ENCODE measurements around the gene SFI1.
"Not testable (repeated sequence)": the region's sequence is repeated elsewhere in the genome, so short reads cannot be mapped to it uniquely, and the experiment has no call there.

Gene SFI1

DNA sequence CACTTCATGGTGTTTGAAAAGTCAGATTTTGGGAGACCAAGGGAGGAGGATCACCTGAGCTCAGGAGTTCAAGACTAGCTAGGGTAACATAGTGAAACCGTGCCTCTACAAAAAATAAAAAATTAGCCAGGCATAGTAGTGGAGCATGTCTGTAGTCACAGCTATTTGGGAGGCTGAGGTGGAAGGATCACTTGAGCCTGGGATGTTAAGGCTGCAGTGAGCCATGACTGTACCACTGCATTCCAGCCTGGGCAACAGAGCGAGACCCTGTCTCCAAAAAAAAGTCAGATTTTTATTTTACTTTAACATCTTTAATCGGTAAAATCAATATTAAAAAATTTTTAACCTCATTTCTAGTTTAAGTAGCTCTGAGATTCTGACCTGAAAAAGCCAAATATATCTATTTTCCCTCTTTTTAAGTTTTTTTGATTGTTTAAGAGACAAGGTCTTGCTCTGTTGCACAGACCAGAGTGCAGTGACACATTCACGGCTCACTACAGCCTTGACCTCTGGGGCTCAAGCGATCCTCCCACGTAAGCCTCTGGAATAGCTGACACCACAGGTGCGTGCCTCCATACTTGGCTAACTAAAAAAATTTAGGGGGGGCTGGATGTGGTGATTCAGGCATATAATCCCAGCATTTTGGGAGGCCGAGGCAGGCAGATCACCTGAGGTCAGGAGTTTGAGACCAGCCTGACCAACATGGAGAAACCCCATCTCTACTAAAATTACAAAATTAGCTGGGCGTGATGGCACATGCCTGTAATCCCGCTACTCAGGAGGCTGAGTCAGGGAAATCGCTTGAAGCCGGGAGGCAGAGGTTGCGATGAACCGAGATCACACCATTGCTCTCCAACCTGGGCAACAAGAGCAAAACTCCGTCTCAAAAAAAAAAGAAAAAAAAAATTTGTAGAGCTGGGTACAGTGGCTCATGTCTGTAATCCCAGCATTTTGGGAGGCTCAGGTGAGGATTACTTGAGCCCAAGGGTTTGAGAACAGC, 48.4 kb downstream of the SFI1 start:
- no peak for DNase-seq

DNA sequence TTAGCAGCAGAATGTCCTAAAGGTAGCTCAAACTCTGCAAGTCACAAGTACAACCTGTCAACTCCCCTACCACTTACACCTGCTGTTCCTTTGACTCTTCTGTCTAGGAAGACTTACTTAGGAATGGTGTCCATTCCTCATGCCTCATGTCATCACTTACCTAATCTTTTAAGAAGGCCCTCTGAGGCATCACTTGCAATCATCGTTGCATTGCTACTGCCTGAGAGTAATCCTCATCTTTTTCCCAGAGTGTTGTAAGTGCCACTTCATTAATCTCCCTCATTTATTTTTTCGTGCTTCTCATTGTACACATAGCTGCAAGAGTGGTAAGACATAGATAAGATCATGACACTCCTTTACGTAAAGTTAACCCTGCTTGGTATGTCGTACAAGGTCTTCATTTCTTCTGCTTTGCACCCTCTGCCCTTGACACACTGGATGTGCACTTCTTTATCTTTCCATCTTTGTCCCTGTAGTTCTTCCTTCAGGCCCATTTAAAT, 54.6 kb downstream of the SFI1 start:
- no peak for DNase-seq

DNA sequence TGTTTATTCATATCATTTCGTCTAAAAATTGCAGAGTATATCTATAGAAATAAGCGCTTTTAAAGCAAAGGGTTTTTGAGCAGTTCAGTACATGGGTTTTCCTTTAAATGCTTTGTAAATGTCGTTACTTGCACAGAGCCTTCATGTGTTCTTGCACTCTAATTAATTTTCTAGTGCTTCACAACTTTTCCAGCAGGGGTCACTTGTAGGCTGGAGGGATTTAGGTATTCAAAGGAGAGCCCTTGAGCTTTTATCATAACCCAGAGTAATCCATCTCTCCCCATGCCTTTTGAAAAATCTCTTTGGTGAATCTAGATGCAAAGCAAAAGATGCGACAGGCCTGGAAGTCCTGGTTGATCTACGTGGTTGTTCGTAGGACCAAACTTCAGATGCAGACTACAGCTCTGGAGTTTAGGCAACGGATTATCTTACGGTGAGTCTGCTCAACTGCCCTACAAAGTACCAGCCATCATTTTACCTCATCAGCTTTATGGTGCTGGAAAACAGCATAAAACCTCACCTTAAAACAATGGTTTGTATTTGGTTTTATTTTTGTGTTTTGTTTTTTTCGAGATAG, 60.4 kb downstream of the SFI1 start:
- peak in 1 of 2 experiments; percentile 54 for DNase-seq

DNA sequence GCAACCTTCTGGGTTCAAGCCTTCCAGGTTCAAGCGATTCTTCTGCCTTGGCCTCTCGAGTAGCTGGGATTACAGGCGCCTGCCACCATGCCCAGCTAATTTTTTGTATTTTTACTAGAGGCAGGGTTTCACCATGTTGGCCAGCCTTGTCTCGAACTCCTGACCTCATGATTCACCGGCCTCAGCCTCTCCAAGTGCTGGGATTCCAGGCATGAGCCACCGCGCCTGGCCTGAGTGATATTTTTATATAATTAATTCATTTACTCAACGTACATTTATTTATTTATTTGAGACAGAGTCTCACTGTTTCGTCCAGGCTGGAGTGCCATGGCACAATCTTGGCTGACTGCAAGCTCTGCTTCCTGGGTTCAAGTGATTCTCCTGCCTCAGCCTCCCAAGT, 62.2 kb downstream of the SFI1 start:
- not testable (repeated sequence) for DNase-seq

DNA sequence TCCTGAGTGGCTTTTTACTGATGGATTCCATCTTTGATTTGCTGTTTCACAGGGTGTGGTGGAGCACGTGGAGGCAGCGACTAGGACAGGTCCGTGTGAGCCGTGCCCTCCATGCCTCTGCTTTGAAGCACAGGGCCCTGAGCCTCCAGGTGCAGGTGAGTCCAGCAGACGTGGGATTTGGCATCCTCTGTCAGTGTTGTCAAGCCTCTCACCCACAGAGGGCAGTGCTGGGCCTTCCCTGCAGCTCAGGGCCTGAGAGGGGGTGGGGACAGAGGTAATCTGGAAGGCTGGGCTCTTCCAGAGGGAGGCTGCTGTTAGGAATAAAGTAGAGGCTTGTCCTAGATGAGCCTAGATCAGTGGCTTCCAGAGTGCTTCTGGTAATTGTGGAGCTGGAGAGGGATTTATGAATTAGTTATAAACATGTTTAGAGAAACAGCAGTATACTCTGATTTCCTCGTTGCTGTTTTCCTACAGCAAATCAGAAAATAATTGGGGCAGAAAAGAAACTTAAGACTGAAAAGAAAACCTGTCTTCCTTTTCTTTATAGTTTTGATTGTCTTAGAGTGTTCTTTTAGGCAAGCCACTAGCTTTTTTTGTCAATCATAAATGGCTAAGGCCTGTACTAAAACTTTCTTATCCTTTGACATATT, 65.0 kb downstream of the SFI1 start:
- peak; percentile 42 to 73 for DNase-seq

DNA sequence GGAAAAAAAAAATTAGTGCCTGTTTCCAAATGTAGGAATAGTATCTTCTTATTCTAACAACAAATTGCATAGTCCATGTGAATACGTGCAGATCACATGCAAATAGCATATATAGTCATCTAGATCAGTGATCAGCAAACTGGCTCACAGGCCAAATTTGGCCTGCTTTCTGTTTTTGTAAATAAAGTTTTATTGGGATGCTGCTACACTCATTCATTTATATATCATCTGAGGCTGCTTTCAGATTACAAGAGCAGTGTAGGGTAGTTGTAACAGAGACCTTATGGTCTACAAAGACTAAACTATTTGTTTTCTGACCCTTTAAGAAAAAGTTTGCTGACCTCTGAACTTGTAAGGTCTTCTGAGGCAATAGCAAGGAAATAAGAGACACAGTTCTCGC, 65.6 kb downstream of the SFI1 start:
- DNase-seq = no peak

DNA sequence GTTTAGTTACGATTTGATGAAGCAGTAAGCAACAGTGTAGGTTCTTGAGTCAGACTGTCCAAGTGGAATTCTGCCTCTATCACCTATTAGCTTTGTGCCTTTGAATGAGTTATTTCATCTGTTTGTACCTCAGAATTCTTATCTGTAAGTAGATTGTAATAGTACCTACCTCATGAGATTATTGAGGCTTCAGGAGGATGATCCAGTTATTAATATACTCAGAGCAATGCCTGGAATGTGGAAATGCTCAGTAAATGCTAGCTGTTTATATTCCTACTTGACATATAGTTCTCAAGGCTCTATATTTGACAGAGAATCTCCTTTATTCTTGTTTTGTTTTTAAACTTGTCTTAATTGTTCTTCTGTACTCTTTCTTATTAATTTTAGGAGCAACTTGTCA, 70.1 kb downstream of the SFI1 start:
- DNase-seq = no peak

DNA sequence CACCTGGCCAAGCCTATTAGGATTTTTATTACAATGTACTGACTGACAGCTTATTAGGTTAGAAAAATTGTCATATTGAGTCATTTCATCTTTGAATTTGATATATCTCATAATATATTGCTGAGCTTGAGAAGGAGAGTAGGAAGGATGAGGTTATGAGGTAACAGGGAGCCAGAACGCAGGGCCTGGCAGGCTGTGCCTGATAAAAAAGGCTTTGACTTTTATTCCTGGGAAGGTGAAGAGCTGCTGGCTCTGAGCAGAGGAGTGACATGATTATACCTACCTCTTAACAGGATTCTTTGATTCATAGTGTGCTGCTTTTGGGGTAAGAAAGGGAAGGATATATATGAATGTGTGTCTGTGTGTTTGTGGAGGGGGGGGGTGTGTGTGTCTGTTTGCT, 70.9 kb downstream of the SFI1 start:
- no peak for DNase-seq

DNA sequence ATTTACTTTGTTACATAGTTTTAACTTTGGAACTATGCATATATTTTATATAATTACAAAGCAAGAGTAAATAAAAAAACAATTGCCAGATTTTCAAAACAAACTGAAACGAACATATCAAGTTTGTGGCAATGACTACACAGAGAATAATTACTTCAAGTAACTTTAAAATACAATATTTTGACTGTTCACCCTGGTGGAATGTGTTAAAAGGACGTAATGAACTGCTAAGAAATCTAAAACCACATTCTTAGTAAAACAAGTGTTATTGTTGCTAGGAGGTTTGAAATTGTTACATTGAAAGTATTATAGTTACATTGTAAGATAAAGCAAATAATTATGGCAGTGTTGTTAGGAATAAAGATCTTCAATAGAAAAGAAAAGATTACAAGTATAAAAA, 71.4 kb downstream of the SFI1 start:
- no peak for DNase-seq

DNA sequence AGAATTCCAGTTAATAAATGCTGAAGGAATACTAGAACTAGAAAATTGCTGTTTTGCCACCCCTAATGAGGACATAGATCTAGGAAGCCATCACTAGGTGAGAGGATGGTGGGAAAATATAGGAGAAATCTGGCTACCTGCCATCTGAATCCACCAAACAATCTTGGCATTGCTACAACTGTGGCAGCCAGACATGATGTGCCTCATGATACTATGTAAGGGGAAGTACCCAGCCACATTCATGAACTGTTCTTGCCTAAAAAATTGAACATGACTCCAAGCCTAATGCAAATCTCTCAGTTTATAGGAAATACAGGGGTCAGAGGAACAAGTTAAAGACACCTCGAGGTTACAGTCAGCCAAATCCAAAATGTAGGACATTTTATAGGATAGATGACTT, 72.8 kb downstream of the SFI1 start:
- peak in 1 of 2 experiments; percentile 53 for DNase-seq

DNA sequence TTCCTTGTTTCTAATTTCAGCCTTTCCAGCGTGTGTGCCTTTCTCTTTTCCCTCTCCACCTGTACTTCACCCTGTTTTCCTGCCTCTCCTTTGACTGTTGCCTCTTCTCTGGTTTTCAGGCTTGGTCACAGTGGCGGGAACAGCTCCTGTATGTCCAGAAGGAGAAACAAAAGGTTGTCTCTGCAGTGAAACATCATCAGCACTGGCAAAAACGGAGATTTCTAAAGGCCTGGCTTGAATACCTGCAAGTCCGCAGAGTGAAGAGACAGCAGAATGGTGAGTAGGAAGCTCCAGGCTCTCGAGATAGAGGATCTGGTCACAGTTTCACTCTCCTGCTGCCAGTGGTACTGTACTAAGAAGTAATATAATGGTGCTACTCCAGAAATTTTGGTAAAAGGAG, 76.6 kb downstream of the SFI1 start:
- no peak for DNase-seq

DNA sequence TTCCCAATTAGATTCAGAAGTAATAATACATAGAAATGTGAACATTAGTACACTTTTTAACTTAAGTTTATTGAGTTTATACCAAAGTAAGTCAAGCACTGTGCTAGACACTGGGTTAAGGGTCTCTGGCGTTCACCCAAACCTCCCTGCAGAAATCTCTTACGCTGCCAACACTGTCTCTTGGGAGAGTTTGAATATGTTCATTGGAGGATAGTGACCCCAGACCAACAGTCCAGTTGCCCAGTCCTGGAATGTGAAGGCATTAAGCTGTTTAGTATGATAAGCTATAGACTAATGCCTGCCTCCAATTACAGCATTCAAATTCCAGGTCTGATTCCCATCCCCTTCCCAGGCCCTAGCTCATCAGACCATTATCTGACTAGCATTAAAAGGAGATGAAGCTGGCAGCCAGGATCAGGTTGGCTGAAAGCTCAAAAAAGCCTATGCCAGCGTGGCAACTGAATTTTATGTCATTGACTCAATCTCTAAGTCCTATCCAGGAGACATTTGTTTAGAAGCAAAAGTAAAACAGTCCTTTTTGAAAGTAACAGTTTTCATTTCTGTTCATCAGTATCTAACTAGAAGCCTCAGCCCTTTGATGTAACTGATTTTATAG, 77.8 kb downstream of the SFI1 start:
- peak in 1 of 2 experiments; percentile 43 for DNase-seq

DNA sequence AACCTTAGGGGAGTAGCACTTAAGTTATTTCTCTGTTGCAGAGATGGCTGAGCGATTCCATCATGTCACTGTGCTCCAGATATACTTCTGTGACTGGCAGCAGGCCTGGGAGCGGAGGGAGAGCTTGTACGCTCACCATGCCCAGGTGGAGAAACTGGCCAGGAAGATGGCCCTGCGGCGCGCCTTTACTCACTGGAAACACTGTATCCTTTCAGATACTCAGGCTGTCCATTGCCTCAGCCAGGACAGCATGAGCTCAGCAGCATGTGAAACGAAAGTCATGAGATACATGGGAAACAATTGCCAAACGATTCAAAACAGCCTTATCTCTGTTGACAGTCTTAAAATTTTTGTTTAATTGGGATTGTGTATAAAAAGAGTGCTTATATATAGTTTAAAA, 78.9 kb downstream of the SFI1 start:
- DNase-seq = no peak

DNA sequence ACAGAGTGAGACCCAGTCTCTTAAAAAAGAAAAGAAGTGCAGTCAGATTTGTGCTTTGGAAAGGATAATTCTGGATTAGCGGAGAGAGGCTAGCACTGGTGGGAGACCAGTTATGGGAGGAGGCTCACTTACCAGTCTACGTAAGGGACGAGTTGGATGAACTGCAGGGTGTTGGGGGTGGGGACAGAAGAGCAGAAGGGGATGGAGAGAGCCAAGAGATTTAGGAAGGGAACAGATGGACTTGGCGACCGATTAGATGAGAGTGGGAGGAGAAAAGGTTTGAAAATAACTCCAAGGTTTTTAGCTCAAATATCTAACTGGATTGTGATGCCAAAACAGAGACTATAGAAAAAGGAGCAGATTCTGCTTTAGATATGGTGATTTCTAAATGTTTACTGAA, 81.4 kb downstream of the SFI1 start:
- peak; percentile 22 to 64 for DNase-seq

DNA sequence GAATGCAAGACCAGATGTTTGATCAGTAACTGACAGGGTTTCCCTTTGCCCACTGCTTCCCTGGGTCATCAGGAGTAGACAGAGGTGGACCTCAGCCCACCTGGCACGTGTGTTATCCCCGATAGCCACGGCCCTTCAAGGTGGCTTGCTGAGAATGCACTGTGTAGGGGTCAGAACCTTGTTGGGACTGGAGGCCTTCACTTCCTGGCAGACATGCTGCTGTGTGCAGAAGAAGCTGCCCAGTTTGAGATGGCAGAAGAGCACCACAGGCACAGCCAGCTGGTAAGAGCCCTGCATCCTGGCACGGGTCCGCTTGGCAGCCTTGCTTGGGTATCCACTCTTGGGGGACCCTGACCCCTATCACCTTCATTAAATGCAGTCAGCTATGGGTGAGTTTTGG, 81.8 kb downstream of the SFI1 start:
- DNase-seq = peak in 1 of 2 experiments; percentile 28

DNA sequence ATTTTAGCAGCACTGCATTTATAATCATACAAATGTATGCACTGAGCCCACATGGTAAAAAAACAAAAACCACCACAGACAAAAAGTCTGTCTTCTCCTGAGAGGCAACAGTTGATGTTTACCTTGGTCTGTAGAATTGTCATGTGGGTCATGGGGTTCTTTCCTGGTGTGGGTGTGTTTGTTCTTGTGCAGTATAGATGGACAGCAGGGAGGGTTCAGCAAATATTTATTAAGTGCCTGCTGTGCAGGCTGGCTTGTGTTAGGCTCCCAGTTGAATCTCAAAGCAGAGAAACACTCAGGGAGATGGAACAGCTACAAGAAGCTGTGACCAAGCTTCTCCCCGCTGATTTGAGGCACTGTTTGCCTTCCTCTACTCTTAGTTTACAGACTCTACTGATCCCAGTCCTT, 83.5 kb downstream of the SFI1 start:
- peak in 1 of 2 experiments; percentile 3 for DNase-seq

DNA sequence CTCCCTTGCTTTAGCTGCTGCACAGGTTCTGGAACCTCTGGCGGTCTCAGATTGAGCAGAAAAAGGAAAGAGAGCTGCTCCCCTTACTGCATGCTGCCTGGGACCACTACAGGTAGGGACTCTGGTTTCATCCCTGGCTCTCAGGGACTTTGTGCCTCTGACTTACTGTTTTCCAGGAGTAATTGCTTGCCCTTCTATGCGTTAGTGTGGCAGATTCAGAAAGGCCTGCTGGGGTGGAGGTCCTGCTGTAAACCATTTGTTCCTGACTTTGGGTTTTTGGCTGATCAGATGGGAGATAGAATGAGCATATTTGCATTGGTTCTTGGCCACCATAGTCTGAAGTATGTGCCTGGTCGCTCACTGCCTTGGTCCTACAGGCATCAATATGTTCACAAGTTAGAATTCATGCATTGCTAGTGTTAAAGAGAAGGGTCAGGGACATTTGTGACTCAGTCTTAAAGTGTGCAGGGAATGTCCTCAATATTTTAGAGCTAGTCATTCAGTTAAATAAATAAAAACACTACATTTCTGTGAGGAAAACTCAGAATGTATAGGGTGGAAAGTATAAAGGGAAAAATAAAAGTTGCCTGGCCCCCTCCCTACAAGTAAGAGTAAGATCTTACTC, 87.6 kb downstream of the SFI1 start:
- no peak for DNase-seq

DNA sequence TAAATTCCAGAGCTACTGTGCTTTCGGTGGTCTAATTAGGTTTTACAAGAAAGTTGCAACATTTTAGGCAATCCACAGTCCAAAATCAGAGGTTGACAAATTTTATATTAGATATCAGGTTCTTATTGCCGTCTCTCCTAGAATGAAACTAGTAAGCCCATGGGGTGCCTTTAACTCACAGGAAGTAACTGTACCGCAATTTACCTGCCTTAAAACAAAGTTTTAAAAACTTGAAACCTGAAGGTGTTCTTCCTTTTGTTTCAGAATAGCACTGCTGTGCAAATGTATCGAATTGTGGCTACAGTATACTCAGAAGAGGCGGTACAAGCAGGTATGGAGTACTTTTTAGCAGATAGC, 88.4 kb downstream of the SFI1 start:
- DNase-seq = no peak

DNA sequence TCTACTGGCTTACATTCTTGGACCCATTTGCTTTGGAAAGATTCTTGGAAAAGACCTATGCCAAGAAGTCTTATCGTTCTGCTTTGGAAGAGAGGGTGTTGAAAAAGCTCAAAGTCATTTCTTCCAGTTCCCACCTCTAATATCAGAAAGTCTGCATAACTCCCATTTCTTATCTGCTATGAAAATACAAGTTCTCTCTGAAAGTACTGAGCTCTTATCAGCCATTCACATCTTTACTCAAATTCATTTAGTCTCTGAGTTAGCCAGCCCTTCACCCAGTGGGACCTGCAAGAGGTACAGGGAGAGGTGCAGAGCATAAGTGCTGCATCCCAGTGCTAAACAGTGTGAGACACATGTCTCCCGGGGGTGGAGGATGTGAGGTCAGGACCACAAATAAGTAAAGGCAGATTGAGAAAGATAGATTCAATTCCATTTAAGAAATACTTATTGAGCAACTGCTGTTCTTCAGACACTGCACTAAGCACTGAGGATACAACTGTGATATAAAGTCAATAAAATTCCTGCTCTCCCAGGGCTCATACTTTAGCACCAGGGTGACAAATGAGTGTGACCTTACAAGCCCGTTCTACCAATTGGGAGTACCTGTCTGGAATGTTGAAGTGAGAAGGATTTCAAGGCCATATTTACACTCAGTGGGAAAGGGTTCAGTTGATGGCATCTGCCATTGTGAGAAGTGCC, 89.0 kb downstream of the SFI1 start:
- no peak for DNase-seq

DNA sequence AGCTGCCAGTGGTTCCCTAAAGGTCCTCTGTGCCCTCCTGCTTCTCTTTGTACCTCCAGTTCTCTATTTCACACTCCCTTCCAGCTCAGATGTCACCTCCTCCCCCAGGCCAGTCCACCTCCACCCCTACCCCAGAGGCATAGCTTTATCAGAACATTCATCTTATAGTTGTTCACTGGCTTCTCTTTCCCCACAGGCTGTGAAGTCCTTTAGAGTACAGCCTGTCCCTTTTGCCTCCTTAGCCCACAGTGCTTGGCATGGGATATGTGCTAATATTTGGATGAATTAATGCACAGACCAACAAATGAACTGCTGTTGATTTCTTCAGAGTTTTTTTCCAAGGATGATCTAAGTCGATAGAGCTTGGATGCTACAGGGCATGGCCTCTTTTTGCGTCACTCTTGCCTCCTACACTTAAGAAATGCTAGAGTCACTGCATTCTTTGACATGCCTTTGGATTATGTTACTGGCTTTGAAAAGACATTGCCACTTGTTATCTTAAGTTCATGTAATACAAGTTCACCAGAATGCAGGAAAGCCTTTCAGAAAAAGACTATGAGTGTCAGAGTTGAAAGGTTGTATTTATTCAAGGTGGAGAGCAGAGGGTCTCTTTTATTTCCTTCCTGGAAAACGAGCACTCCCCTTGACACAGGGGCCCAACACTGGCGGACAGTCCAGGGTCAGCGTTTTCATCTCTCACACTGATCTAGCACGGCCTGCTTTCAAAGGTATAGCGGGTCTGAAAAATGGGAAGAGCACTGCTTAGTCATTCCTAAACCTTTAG, 90.0 kb downstream of the SFI1 start:
- no peak for DNase-seq

DNA sequence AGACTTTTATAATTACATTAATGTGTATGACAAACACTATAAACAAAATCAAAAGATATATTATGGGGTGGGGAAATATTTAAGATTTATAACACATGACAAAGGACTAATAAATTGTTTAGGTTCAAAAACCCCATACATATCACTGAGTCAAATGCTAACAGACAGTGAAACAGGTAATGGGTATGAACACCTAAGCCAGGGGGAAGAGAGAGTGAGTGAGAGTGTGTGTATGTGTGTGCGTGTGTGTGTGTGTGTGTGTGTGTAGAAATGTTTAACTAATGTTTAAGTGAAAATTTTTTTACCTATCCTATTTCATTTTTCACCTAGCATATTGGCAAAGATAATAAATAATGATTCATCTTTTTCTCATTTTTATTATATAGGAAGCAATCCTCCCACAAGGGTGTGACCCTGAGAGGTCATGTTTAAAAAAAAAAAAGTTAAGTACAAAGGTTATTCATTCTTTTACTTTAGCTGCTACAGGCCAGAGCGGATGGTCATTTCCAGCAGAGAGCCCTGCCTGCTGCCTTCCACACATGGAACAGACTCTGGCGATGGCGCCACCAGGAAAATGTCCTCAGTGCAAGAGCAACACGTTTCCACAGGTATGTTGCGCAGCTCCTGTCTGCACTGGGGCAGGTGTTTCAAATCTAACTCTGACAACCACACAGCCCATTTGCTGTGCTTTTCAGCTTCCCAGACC, 92.8 kb downstream of the SFI1 start:
- no peak for DNase-seq
